Subcutaneous adipose tissue (tissue), 4 donors: ENCODE measurements around the gene GPT2. TPM values are rescaled to one million over a fixed set of nuclear protein-coding genes. Genes with fewer than 3 reads are reported as not detected.

ENCODE experiments used
- CTCF ChIP-seq: fragments of 450-650 bp; IDR thresholded peaks from one replicate; pipeline ENCODE4 v1.5.1; 2016; ENCODE audit warnings: low read depth, mild to moderate bottlenecking, control low read depth, antibody characterized with exemption, moderate library complexity
- total RNA-seq, 4 donors: library from RNA; depleted of rRNA; stranded (reverse); fragments of >200 nt; gene quantifications; one replicate each; pipeline ENCODE4 v1.1.0, GENCODE V29; 2016

GPT2 gene
- total RNA-seq, 4 donors from 2014 or later, result 35.5 to 291 (median 52.1) TPM

DNA sequence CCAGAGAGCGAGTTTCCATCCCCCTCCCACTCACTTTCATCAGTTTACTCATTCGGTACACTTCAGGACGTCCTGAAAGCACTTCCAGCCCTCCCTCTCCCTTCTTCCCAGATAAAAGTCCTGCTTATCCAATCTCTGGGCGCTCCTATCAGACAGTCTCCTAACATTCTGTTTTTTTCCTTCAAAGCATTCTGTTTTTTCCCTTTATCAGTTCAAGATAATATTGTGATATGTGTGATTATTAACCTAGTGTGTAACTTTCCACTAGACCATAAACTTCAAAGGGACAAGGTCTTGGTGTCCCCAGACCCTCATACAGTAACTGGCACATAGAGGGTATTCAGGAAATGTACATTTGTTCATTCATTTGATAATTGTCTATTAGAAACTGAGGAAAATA is 28.8 kb upstream of the GPT2 start:
- TF ChIP-seq CTCF, result no peak

- no peak for TF ChIP-seq CTCF
These were observed 26.7 kb upstream of the GPT2 start for GRCh38 chr16:46857368-46857945.

- no peak for TF ChIP-seq CTCF
These were observed 26.0 kb upstream of the GPT2 start for GRCh38 chr16:46858151-46858550.

DNA sequence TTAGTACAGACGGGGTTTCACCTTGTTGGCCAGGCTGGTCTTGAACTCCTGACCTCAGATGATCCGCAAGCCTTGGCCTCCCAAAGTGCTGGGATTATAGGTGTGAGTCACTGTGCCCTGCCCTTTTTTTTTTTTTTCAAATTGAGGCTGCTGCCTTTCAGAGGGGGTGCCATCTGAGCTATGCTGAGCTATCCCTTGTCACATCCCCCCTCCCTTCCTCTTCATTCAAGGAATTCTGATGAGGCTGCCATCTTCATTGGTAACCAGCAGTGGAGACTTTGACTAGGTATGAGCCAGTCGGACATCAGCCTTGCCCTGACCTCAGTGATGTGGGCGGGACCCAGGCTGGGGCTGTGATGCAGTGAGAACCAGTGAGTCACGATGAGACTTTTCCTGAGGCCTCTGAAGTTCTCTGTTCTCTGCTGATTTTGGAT is 24.4 kb upstream of the GPT2 start:
- no peak for TF ChIP-seq CTCF

GRCh38 chr16:46862555-46863447 is 21.4 kb upstream of the GPT2 start:
- no peak for TF ChIP-seq CTCF

GRCh38 chr16:46866286-46866685 is 17.9 kb upstream of the GPT2 start:
- no peak for TF ChIP-seq CTCF

GRCh38 chr16:46871597-46871996 is 12.6 kb upstream of the GPT2 start:
- no peak for TF ChIP-seq CTCF
